Body of pancreas (tissue), 4 donors: ENCODE data around the gene AVPR2. TPM values are rescaled to one million over a fixed set of nuclear protein-coding genes. Genes with fewer than 3 reads are reported as not detected.

Experiments
- ATAC-seq: fragments of 150-250 bp; one replicate; pipeline ENCODE4 v1.9.1; 2016
- DNase-seq, 4 donors: peaks; one replicate each; pipeline ENCODE4 v3.0.0-alpha.2; 2019
- H3K27ac ChIP-seq, 4 donors: fragments of 200-600 bp; sonication (generic); 1 replicate in 3 of 4; 2 replicates in 1 of 4; pipeline versions ENCODE4 v1.5.1 to v1.6.1; 2016 to 2019; ENCODE audit warnings: mild to moderate bottlenecking in 1 of 4, mixed read lengths in 1 of 4, moderate library complexity in 1 of 4
- H3K27me3 ChIP-seq, 2 donors: fragments of 200-600 bp; sonication (generic); one replicate each; pipeline ENCODE4 v1.6.0; 2016; ENCODE audit warnings: mild to moderate bottlenecking in 1 of 2
- H3K36me3 ChIP-seq, 2 donors: fragments of 200-600 bp; sonication (generic); replicated peaks in 1 of 2; 2 replicates each; pipeline ENCODE4 v1.5.1; 2016; ENCODE audit warnings: low read depth in 2 of 2; ENCODE audit not compliant: insufficient read depth in 1 of 2
- H3K4me1 ChIP-seq: fragments of 200-600 bp; sonication (generic); one replicate; pipeline ENCODE4 v1.6.0; 2016
- H3K4me3 ChIP-seq, 2 donors: fragments of 200-600 bp; sonication (generic); 1 replicate in 1 of 2; 2 replicates in 1 of 2; pipeline ENCODE4 v1.5.1; 2016 to 2019
- H3K9me3 ChIP-seq, 3 donors: fragments of 200-600 bp; sonication (generic); 1 replicate in 2 of 3; 2 replicates in 1 of 3; pipeline ENCODE4 v1.5.1; 2016
- CTCF ChIP-seq, 7 experiments: fragments of 450-650 bp in 4 of 7; fragments of 200-600 bp in 3 of 7; sonication (generic) in 3 of 7; IDR thresholded peaks; one replicate each; pipeline ENCODE4 v1.5.1; 2016 to 2019; ENCODE audit warnings: antibody characterized with exemption in 7 of 7
- POLR2A ChIP-seq, 3 donors: fragments of 450-650 bp; IDR thresholded peaks; one replicate each; pipeline ENCODE4 v1.6.1; 2016; ENCODE audit warnings: antibody characterized with exemption in 3 of 3, mild to moderate bottlenecking in 2 of 3
- WGBS, 2 donors: methylation state at CpG; one replicate each; pipeline ENCODE4 v1.1.5; 2017; 5-methylcytosine and 5-hydroxymethylcytosine counted together
- intact Hi-C: fragments of 100-400 bp; cut with DNase I; formaldehyde crosslinking; loops from one replicate; pipeline ENCODE4 v1.15.1; 2023
- total RNA-seq, 2 donors: library from RNA; depleted of rRNA; stranded (reverse); fragments of >200 nt; gene quantifications; one replicate each; pipeline ENCODE4 v1.1.0, GENCODE V29; 2016

AVPR2 gene
- total RNA-seq, 2 donors from 2014 or later: 0.66 to 0.78 TPM

GRCh38 chrX:153938226-153938786 is 33.8 kb downstream of the AVPR2 start:
- H3K4me1 ChIP-seq: peaks cover 7% of the 10 kb centered on the region
- no peaks in the 10 kb centered on the region for H3K36me3 ChIP-seq
- H3K9me3 ChIP-seq: no peaks in the 10 kb centered on the region
- H3K27me3 ChIP-seq: no peaks in the 10 kb centered on the region
- no peak overlapping the region for H3K4me3 ChIP-seq
- DNase-seq: no peak
- TF ChIP-seq POLR2A (IDR thresholded peaks at IDR 0.05) (no peak), CTCF (IDR thresholded peaks at IDR 0.05) (no peak)
- intact Hi-C loops: no loop called here
- H3K27ac ChIP-seq: no peak overlapping the region
- no peak for ATAC-seq
- WGBS, 2 donors: 72 to 88% methylated on average over 6 to 8 of the region's 10 CpGs

DNA sequence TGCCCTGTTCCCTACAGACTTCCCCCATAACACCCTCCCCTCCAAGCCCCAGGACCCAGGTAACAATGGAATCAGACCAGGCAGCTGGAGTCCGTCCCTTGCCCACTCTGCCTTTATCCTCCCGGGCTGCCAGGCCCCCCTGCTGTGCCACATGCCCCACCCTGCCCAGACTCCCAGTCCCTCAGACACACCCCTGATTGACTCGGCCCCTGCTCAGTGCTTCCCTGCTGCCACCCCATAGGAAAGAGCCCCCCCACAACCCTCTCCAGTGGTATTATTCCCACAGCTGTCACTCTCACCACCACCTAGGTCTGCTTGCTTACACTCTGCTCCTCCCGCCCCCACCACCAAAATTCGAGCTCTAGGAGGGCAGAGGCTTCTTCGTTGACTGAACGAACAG is 35.1 kb downstream of the AVPR2 start:
- Histone ChIP-seq H3K4me1 (no peaks in the 10 kb centered on the region), H3K36me3 (no peaks in the 10 kb centered on the region), H3K4me3 (no peak overlapping the region), H3K27ac (no peak overlapping the region), H3K27me3 (no peaks in the 10 kb centered on the region), H3K9me3 (no peaks in the 10 kb centered on the region)
- DNase-seq (no peak), ATAC-seq (no peak)
- intact Hi-C loops: no loop called here
- TF ChIP-seq CTCF (IDR thresholded peaks at IDR 0.05): no peak
- WGBS, 2 donors: 57 to 76% methylated on average over 4 of the region's 7 CpGs

DNA sequence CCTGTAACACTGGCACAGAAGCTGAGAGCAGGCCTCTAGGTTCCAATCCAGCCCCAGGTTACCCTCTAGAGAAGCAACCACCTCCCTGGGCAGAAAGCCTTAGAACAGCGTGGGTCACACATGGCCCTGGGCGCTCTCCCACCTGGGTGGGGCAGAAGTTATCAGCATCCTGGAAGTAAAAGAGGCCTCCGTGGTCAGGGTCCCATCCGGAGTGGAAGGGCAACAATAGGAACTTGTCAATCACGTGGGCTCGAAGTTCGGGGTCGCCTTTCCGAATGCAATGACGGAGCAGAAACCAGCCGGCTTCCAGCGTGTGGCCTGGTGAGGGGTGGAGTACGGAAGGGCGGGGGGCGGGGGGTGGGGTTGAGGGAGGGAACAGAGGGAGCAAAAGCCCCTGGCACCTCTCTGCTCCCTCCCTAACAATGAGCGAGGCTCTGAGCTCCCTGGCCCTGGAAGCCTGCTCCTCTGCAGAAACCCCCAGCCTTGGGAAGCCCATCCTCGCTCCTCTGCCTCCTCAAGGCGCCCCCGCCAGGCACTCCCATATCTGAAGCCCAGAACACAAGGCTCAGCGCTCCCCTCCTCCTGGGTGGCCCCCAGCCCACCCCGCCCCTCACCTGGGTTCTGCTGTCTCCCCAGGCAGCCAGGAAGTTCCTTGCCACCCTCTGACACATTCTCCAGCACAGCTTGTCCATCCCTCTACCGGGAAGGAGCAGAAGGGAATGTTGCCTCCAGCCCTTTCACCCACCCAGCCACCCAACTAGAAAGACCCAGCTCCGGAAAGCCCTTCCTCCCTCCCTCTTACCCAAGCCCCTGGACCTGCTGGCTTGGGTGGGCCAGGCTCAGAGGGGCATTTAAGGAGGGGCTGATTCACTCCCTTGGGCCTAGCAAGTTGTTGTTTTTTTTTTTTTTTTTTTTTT is 37.1 kb downstream of the AVPR2 start:
- H3K36me3 ChIP-seq: no peaks in the 10 kb centered on the region
- H3K4me3 ChIP-seq: no peak overlapping the region
- no peak overlapping the region for H3K27ac ChIP-seq
- no peak for ATAC-seq
- no peaks in the 10 kb centered on the region for H3K9me3 ChIP-seq
- no peak for DNase-seq
- intact Hi-C loops: loop anchor here (5.0 kb wide), 1 partner anchor 174 kb away; no protein-coding TSS in a partner anchor
- no peak for TF ChIP-seq POLR2A (IDR thresholded peaks at IDR 0.05)
- no peak for TF ChIP-seq CTCF (IDR thresholded peaks at IDR 0.05)
- no peaks in the 10 kb centered on the region for H3K27me3 ChIP-seq
- H3K4me1 ChIP-seq: no peaks in the 10 kb centered on the region
- 43 to 65% methylated on average over 1 to 5 of the region's 23 CpGs for WGBS, 2 donors

GRCh38 chrX:153944140-153944799 is 39.8 kb downstream of the AVPR2 start, which contains the start of gene RENBP:
Gene RENBP (minus strand): TSS chrX:153944643. CDS start chrX:153944610, 33 bp downstream.
- 7% methylated on average over 6 of the region's 31 CpGs; no CpG with 5 or more reads in 1 of the 2 donors for WGBS, 2 donors
- peak in 1 of 4 donors; percentile 35 for DNase-seq
- H3K9me3 ChIP-seq: no peaks in the 10 kb centered on the region
- H3K27me3 ChIP-seq: no peaks in the 10 kb centered on the region
- H3K4me3 ChIP-seq: no peak within 1 kb of the TSS
- intact Hi-C loops: loop anchor here (5.0 kb wide), 1 partner anchor 177 kb away; no protein-coding TSS in a partner anchor
- no peaks in the 10 kb centered on the region for H3K4me1 ChIP-seq
- no peak for ATAC-seq
- no peaks in the 10 kb centered on the region for H3K36me3 ChIP-seq
- H3K27ac ChIP-seq: no peak within 1 kb of the TSS
- no peak for TF ChIP-seq CTCF (IDR thresholded peaks at IDR 0.05)
- TF ChIP-seq POLR2A (IDR thresholded peaks at IDR 0.05): no peak
